ENCODE results near the gene R3HDM4.

DNA sequence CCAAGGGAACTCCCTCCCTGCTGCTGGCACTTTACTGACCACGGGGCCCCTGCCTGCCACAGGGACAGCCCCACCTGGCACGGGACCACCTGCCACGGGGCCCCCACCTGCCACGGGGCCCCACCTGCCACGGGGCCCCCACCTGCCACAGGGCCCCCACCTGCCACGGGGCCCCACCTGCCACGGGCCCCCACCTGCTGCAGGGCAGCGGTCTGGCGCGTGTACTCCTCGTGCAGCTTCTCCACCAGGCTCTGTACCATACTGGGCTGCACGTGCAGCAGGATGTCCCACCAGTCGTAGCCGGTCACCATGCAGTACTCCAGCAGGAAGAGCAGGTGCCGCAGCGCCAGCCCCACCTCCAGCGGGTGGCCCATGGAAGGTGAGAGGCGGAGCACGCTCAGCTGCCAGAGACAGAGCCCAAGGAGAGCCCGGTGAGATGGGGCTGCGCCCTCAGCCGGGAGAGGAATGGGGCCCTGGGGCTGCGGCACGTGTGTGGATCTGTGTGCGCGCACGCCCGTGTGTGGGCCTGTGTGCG lies 36.2 kb downstream of the R3HDM4 start:
- TF ChIP-seq, protein P1, sequence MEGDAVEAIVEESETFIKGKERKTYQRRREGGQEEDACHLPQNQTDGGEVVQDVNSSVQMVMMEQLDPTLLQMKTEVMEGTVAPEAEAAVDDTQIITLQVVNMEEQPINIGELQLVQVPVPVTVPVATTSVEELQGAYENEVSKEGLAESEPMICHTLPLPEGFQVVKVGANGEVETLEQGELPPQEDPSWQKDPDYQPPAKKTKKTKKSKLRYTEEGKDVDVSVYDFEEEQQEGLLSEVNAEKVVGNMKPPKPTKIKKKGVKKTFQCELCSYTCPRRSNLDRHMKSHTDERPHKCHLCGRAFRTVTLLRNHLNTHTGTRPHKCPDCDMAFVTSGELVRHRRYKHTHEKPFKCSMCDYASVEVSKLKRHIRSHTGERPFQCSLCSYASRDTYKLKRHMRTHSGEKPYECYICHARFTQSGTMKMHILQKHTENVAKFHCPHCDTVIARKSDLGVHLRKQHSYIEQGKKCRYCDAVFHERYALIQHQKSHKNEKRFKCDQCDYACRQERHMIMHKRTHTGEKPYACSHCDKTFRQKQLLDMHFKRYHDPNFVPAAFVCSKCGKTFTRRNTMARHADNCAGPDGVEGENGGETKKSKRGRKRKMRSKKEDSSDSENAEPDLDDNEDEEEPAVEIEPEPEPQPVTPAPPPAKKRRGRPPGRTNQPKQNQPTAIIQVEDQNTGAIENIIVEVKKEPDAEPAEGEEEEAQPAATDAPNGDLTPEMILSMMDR (IDR thresholded peaks at IDR 0.05; ENCODE audit: insufficient read depth, low read length, poor library complexity, severe bottlenecking) = no peak
- no peak for TF ChIP-seq EZH2phosphoT487 (conservative IDR thresholded peaks at IDR 0.05; ENCODE audit: low read length)
